Stimulated activated CD4-positive, alpha-beta T cell treated with anti-CD3 and anti-CD28 coated beads, Interleukin-2, amount 100 ng/mL, for 24 hours (primary cell): Measurements from ENCODE around the gene GLRA1.
"Not testable (repeated sequence)": the region's sequence is repeated elsewhere in the genome, so short reads cannot be mapped to it uniquely, and the experiment has no call there.

Experiments
- DNase-seq, 2 donors: peaks; one replicate each; pipeline ENCODE4 v3.0.0-alpha.2; 2020

GLRA1 gene

DNA sequence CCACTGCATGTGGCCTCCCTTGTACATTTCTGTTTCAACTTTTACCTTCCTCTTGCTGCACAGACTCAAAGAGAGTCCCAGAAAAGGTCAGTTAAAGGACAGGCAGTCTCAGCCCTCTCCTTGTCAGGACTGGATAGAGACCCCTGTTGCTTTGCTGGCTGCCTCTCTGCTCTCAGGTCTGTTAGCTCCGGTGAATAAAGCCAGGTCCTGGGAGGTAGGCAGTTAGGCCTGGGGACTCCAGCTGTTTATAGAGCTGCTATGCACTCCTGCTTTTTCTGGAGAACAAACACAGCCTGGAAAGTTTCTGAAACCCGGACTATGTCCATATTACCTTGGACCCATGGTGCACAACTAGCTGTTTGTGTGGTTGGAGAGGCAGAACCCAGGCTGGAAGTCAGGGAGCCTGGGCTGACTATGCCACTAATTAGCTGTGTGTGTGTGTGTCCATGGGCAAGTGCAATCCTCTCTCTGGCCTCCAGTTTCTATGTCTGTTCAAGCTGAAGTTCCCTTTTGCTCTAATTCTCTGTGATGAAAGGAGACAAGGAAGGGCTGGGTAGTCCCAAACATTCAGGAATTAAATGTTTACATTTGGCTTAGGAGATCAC, 42.9 kb downstream of the GLRA1 start:
- DNase-seq, result no peak

DNA sequence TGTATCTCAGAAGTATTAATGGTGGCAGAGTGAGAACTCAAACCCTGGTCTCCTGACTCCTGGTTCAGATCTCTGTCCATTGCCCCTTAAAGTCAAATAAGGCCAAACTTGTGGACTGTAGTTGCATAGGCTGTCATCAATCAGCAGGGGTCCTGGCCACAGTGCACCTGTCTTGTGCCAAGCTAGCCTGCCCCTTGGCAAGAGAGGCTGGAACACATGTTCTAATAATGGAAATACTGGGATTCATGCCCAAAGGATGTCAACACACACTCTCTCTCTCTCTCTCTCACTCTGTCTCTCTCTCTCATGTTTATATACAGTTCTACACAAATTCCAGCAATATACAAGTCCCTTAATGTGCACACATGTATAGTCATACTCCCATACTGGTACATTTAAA, 44.3 kb downstream of the GLRA1 start:
- no peak for DNase-seq

DNA sequence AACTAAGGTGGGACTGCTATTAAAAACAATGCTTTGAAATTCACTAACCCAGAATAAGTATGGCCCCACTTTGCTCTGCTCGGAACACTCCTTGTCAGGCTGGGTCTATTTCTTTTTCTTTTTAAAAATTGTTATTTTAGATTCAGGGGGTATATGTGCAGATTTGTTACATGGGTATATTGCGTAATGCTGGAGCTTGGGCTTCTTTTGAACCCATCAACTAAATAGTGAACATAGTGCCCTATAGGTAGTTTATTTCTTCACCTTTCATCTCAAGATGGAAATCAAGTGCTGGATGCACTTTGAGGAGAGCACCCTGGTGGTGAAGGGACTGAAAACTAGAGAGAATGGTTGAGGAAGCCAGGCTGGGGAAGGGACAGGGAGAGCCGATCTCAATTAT, 51.0 kb downstream of the GLRA1 start:
- no peak for DNase-seq

DNA sequence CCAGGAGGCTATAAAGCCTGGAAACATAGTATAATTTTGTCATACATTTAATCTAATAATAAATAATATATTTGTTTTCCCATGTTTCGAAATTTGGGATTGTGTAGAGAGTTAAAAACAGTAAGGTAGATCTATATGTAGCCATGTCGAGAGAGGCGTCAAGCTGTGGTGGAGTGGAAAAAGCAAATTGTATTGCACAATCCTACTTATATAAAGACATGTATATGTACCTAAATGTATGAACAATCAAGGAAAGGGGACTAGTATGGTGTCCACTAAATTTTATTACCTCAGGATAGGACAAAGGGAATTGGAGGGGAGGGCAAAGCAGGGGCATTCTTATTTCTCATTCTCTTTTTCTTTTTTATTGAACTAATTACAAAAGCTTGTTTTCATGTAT, 52.0 kb downstream of the GLRA1 start:
- no peak for DNase-seq

DNA sequence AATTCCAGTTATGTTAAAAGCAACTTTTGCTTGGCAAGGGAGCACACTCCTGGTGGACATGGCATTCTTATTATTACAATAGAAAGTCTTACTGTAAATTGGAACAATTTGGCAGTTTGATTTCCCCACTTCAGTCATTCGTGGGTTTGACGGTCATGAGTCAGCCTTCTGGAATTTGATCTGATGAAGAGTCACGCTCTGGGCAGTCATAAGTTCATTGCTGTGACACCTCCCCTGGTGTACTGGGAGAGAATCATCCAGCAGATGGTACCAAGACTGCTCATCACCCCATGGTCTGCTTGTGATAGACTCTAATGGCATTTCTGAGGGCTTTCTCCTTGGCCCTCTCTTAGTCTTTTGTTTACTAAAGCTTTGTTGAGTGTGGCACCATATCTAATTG, 53.8 kb downstream of the GLRA1 start:
- no peak for DNase-seq

DNA sequence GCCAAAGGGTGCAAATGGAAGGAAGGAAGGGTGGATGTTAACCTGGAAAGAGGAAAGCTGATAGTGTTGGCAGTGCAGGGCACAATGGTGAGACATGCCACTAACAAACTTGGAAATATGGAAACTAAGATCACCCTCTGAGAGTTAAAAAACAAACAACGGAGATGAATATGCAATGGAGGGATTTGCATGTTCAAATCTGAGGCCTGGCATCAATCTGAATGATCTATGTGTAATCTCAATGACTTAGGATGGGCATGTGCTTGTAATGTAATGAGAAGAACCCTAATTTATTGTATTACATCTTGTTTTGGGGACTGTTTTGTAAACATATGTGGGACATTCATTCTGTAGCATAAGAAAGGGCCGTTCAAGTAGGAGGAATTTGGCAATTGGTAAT, 54.4 kb downstream of the GLRA1 start:
- no peak for DNase-seq

DNA sequence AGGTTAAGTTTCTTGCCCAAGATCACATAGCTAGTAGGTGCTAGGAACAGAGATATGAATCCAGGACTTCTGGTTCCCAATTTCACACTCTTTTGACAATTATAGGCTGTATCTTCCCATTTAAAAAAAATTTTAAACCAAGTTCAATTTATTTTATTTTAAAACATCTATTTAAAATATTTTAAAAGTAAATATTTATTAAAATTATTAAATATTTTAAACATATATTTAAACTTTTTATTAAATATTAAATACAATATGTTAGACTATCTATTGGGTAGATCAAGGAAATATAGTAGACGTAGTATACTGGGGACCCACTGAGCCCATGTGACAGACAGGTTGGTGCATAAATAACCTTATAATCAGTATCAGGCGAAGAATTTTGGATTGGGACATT, 54.8 kb downstream of the GLRA1 start:
- DNase-seq, result no peak

DNA sequence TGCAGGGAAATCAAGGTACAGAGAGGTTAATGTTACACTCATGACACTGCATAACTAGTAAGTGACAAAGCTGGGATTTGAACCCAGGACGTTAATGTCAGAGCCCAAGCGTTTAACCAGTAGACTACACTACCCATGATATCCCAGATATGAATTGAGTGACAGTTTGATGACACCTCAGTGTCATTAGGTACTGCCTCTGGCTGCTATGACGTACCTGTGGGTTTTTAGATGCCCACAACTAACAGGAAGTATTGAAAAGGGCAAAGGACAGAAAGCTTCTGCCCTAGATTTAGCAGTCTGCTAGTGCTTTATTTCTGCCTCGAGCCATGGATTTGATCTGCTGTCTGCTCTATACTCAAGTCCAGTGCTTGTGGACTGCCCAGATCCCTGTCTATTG, 56.2 kb downstream of the GLRA1 start:
- no peak for DNase-seq

DNA sequence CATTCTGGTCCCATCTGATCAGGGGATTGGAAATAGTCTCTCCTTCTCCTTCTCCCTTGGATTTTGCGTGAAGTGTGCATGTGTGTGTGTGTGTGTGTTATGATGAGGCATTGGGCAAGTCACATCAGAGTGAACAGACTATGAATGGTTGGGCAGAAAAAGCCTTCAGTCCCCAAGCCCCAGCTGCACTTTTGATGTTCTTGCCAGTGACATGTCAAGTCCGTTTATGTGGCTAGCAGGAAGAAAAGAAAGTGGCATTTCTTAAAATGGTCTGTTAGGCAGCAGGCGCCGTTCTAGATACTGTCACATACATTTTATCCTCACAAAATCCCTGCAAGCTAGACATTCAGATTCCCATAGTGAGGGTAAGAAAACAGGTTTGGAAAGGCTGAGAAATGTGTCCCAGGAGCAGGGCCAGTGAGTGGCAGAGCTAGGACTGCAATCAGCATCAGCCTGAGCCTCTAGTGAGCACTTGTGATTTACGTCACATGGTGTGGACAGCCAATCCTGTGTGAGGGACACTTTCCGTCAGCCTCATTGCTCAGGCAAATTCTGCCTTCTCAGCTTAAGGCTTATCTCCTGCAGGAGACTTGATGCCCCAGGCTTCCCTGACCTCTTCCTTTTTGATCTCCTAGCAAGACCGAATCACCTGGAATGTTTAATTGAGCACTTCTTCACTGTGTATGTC, 60.4 kb downstream of the GLRA1 start:
- DNase-seq, result no peak

DNA sequence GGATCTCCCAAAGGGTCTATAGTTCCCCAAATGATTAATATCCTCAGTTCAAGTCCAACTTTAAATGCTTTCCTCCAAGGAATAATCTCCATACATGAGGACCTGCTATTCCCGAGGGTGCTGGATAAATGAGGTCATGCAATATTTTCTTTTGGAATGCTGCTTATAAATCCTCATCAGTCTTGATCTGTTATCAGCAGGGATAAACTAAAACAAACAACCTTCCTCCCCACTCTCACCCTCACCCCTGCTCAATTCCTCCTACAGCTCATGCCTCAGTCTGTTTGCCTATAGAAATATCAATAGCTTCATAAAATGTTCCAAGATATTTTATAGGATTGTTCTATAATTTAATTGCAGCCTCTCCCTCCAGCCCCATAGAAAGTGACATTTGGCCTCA, 61.1 kb downstream of the GLRA1 start:
- DNase-seq, result no peak

DNA sequence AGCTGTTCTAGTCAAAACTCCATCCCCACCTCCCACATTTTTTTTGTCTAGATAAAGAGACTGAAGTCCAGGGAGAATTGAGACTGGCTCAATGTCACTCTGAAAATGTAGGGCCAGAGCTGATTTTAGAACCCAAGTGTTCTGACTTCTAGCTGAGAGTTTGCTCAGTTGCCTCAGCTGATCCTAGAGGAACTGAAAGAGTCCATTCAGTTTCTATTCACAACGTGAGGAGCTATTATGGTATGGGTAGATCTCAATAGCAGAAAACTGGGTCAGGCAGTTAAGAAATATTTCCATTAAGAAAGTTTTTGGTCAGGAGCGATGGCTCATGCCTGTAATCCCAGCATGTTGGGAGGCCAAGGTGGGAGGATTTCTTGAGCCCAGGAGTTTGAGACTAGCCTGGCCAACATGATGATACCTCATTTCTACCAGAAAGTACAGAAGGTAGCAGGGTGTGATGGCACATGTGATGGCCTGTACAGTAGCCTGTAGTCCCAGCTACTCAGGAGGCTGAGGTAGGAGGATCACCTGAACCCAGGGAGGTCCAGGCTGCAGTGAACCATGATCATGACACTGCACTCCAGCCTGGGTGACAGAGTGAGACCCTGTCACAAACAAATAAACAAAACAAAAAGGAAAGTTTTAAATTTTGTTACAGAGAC, 61.7 kb downstream of the GLRA1 start:
- DNase-seq, result no peak

DNA sequence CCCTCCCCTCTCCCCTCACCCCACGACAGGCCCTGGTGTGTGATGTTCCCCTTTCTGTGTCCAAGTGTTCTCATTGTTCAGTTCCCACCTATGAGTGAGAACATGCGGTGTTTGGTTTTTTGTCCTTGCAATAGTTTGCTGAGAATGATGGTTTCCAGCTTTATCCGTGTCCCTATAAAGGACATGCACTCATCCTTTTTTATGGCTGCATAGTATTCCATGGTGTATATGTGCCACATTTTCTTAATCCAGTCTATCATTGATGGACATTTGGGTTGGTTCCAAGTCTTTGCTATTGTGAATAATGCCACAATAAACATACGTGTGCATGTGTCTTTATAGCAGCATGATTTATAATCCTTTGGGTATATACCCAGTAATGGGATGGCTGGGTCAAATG, 63.8 kb downstream of the GLRA1 start:
- not testable (repeated sequence) for DNase-seq

DNA sequence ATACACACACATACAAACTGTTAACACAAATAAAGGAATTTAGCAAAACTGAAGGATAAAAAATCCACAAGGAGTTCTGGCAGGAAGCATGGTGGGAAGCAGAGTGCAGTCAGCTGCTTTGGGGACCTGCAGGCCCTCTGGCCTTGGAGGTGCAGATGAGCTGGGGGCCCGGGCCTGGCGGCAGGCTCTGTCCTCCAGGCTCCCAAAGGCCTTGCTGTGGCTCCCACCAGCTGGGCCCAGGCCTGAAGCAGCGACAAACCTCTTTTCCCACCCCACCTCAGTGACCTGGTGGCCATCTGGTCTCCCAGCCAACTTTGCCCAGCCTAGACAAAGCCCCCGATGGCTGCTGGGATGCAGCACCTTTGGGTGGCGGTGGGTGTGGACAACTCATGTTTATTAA, 67.8 kb downstream of the GLRA1 start:
- DNase-seq, result no peak

DNA sequence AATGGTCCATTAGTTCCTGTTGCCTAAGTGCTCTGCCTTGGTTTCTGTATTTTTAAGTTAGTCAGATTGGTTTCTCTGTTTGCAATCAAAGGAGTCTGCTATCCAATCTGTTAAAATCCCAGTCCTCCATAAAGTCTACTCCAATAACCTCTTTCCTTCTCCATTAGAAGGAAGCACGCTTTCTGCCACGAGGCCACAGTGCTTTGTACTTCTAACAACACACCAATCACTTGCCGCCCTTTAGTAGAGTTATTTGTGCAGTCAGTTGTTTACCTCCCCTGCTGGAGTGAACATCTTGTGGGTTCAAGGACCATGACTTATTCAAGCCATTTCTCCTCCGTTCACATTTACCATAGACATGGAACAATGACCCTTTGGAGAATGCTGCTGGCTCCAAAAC, 69.0 kb downstream of the GLRA1 start:
- DNase-seq, result no peak

DNA sequence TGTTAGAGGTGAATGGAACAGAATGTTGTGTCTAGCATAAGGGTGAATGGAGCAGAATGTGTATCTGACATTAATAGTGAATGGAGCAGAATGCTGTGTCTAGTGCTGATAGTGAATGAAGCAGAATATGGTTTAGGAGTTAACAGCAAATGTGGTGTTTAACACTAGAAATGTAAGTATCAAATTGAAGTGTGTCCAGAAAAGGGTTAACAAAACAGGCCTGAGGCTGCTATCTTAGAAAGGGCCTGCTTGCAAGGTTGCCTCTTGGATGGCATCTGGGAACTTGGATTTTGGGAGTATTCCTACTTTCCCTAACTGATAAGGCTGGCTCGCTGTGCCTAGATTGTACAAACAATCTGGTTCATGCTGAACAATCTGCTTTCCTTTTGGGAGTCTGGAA, 76.8 kb downstream of the GLRA1 start:
- no peak for DNase-seq

DNA sequence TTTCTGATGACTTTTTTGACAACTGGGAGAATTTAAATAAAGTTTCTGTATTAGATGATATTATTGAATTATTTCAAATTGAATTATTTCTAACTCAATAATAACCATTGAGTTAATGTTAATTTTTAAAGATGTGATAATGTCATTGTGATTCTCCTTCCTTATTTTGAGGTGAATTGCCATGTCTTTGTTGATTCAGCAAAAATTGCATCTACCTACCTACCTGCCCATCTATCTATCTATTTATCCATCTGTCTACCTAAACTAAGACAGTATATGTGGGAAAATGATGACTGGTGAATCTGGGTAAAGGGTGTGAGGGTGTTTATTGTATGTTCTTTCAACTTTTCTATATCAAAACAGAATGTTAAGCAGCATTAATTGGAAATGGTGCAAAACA, 77.9 kb downstream of the GLRA1 start:
- no peak for DNase-seq

DNA sequence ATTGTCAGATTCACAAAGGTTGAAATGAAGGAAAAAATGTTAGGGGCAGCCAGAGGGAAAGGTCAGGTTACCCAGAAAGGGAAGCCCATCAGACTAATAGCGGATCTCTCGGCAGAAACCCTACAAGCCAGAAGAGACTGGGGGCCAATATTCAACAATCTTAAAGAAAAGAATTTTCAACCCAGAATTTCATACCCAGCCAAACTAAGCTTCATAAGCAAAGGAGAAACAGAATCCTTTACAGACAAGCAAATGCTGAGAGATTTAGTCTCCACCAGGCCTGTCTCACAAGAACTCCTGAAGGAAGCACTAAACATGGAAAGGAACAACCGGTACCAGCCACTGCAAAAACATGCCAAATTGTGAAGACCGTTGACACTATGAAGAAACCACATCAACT, 91.8 kb downstream of the GLRA1 start:
- DNase-seq, result not testable (repeated sequence)

DNA sequence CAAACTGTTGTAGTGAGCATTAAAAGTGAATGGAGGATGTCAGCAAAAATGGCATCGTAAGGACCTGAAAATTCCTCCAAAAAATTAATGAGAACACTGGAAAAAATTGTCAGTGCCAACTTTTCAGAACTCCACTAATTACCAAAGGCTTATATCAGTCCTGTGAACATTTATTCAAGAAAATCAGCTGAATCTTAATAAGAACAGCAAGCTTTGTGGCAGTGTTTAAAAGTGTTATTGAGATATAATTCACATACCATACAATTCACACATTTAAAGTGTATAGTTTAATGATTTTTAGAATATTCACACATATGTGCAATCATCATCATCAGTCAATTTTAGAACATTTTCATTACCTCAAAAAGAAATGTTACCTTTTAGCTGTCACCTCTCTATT, 95.3 kb downstream of the GLRA1 start:
- no peak for DNase-seq

DNA sequence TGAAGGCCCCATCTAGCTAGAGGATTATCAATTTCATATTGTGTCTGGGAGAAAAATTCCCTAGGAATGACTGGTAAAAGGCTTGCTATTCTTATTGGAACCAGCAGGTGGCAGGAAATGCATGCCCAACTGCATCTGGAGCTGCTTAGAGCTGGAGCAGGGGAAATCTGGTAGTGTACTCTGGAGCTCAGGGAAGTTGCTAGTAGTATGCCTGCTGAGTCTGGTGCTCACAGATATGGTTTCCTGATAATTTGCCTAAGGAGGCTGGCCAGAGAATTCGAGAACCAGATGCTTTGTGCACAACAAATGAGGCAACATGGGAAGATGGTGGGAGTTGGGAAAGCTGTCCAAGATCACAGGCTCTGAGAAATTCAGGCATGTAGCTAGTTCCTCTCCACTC, 99.2 kb downstream of the GLRA1 start:
- peak; percentile 11 to 27 for DNase-seq

DNA sequence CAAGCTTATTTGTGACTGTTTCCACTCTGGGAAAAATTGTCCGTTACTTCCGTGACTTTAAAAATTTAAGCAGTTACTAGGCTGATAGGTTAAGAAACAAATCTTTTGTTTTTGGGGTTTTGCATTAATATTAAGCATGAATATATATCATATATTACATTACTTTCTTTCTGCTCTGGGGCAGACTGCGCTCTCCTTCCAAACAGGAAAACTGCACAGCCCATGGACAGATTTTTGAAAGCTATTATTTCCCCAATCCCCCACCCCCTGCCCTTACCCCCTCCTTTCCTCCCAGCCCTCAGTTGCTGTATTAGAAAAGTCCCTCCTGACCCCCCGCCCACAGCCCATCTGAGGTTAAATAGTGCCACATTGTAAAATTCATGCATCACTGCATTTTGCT, 102.5 kb downstream of the GLRA1 start:
- no peak for DNase-seq

DNA sequence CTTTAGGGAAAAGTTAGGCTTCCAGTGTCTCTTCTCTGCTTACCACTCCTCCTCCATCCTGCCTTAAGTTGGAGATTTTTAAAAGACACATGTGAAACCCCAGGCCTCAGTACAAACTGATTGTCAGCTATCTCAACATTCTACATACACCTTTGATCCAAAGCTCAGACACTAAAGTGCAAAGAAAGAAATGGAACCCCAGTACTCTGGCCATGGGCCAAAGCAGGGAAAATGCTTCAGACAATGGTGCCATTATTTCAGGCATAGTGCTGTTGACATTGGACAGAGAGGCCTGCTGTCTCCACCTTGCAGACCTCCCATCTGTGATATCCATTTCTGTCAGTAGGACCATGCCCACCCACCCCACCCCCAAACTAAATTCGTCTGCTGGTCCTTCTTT, 103.7 kb downstream of the GLRA1 start:
- no peak for DNase-seq

DNA sequence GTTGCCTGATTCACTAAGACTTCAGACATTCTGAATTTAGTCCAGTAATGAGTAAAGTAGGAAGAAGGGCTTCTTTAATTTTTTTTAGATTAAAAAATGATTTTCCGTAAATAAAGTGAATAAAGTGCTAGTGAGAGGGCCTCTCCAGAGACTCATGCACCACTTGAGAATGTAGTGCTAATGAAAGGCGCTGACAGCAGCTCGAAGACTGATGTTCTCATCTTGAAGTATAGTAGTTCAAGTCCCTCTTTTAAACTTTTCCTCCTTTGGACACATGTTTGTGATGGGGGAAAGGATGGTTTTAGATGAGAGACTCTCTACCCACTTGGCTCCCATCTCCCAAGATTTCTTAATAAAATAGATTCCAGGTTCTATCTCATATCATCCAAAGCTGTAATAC, 104.4 kb downstream of the GLRA1 start:
- DNase-seq, result no peak

DNA sequence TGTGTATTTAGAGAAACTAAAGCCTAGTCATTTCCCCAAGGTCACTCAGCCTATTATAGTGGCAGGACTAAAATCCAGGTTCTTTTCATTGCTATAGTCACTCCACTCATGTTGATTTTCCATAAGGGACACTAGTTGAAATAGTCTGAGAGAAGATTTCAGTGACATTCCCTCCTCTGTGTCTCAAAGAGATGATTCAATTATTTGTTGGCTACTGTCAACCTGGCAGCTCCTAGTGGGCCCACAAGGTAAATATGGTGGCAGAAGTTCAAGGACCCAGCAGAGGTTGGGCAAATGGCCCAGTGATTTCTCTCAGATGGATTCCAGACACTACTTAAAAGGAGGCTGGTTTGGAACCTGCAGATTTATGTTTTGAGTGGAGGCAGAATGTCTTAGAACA, 104.8 kb downstream of the GLRA1 start:
- DNase-seq, result no peak

DNA sequence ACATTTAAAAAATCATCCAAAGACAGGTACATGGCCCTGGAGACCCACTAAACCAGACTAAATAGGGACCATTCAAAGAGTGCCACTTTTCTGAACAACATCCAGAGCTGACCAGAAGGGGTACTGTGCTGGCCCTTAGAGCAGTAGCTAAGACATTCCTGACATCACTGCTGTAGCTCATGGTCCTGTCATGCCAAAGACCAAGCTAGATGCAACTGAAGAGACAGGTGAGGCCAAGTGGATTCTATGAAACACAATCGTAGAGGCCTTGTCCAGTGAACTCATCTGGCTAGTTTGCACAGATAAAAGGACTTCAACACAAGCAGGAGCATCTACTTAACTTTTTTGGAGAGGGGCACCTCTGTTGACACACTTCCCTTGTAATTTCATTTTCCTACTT, 109.6 kb downstream of the GLRA1 start:
- no peak for DNase-seq
